ENCODE data around the gene OGT. TPM values are rescaled to one million over a fixed set of nuclear protein-coding genes. Genes with fewer than 3 reads are reported as not detected.
"Not testable (repeated sequence)": the region's sequence is repeated elsewhere in the genome, so short reads cannot be mapped to it uniquely, and the experiment has no call there.

The OGT gene
- polyA plus RNA-seq, 4 donors, result 25.4 to 223 (median 29.4) TPM

DNA sequence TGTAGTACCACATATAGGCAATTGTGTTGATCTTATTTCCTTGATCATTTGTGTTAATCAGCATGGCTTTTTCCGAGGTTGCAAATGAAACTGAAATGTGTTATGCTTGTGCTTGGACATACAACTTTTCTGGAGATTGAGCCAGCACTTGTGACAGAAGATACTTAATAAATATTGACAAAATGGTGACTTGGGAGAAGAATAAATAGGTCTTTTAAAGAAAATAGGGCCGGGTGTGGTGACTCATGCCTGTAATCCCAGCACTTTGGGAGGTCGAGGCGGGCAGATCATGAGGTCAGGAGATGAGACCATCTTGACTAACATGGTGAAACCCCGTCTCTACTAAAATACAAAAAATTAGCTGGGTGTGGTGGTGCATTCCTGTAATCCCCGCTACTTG lies 26.9 kb downstream of the OGT start:
- H3K4me3 ChIP-seq (ENCODE audit: low read depth in 1 of 3, low read length in 3 of 3); FAIRE-seq; H3K27me3 ChIP-seq (ENCODE audit: control insufficient read depth in 3 of 3, insufficient read depth in 3 of 3, low read length in 3 of 3); H3K4me1 ChIP-seq (ENCODE audit: control insufficient read depth in 3 of 3, insufficient read depth in 2 of 3, low read depth in 1 of 3, low read length in 2 of 3); H3K27ac ChIP-seq (ENCODE audit: low read depth in 1 of 3, low read length in 2 of 3); H3K9me3 ChIP-seq (ENCODE audit: control insufficient read depth in 2 of 2, insufficient read depth in 1 of 2, low read depth in 1 of 2, low read length in 1 of 2); DNase-seq: not testable (repeated sequence)
- H3K36me3 ChIP-seq (ENCODE audit: control insufficient read depth in 3 of 3, insufficient read depth in 2 of 3, low read depth in 1 of 3, low read length in 3 of 3), result peaks cover 4 to 30% (median 16%) of the 10 kb centered on the region in 3 donors
- WGBS, 3 donors, result 79 to 85% (median 81%) methylated on average over 6 of the region's 6 CpGs

- H3K36me3 ChIP-seq (ENCODE audit: control insufficient read depth in 3 of 3, insufficient read depth in 2 of 3, low read depth in 1 of 3, low read length in 3 of 3), result peaks cover 5 to 30% (median 13%) of the 10 kb centered on the region in 3 donors
- H3K4me1 ChIP-seq (ENCODE audit: control insufficient read depth in 3 of 3, insufficient read depth in 2 of 3, low read depth in 1 of 3, low read length in 2 of 3), result no peaks in the 10 kb centered on the region
- DNase-seq (no peak), FAIRE-seq (no peak)
- no peaks in the 10 kb centered on the region for H3K9me3 ChIP-seq (ENCODE audit: control insufficient read depth in 2 of 2, insufficient read depth in 1 of 2, low read depth in 1 of 2, low read length in 1 of 2)
- no peaks in the 10 kb centered on the region for H3K27me3 ChIP-seq (ENCODE audit: control insufficient read depth in 3 of 3, insufficient read depth in 3 of 3, low read length in 3 of 3)
- H3K27ac ChIP-seq (ENCODE audit: low read depth in 1 of 3, low read length in 2 of 3), result no peak overlapping the region
- H3K4me3 ChIP-seq (ENCODE audit: low read depth in 1 of 3, low read length in 3 of 3), result no peak overlapping the region
- 50 to 73% (median 69%) methylated on average over 1 of the region's 1 CpG for WGBS, 3 donors
Measured at GRCh38 chrX:71563921-71564320, 31.0 kb downstream of the OGT start.

GRCh38 chrX:71565474-71566041 lies 32.7 kb downstream of the OGT start:
- 60 to 72% (median 63%) methylated on average over 9 of the region's 9 CpGs for WGBS, 3 donors
- no peak overlapping the region for H3K27ac ChIP-seq (ENCODE audit: low read depth in 1 of 3, low read length in 2 of 3)
- no peak overlapping the region for H3K4me3 ChIP-seq (ENCODE audit: low read depth in 1 of 3, low read length in 3 of 3)
- no peaks in the 10 kb centered on the region for H3K4me1 ChIP-seq (ENCODE audit: control insufficient read depth in 3 of 3, insufficient read depth in 2 of 3, low read depth in 1 of 3, low read length in 2 of 3)
- H3K27me3 ChIP-seq (ENCODE audit: control insufficient read depth in 3 of 3, insufficient read depth in 3 of 3, low read length in 3 of 3), result no peaks in the 10 kb centered on the region
- FAIRE-seq (no peak), DNase-seq (no peak)
- peaks cover 5 to 32% (median 11%) of the 10 kb centered on the region in 3 donors for H3K36me3 ChIP-seq (ENCODE audit: control insufficient read depth in 3 of 3, insufficient read depth in 2 of 3, low read depth in 1 of 3, low read length in 3 of 3)
- H3K9me3 ChIP-seq (ENCODE audit: control insufficient read depth in 2 of 2, insufficient read depth in 1 of 2, low read depth in 1 of 2, low read length in 1 of 2), result no peaks in the 10 kb centered on the region

DNA sequence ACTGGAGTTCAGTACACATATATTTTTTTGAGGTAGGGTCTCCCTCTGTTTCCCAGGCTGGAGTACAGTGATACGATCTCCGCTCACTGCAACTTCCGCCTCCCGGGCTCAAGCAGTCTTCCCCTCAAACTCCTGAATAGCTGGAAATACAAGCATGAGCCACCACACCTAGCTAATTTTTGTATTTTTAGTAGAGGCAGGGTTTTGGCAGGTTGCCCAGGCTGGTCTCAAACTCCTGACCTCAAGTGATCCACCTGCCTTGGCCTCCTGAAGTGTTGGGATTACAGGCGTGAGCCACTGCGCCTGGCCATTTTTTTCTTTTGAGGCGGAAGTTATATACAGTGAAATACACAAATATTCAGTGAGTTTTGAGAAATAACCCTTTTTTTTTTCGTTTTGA lies 38.5 kb downstream of the OGT start:
- H3K4me1 ChIP-seq (ENCODE audit: control insufficient read depth in 3 of 3, insufficient read depth in 2 of 3, low read depth in 1 of 3, low read length in 2 of 3); H3K9me3 ChIP-seq (ENCODE audit: control insufficient read depth in 2 of 2, insufficient read depth in 1 of 2, low read depth in 1 of 2, low read length in 1 of 2); FAIRE-seq; H3K27ac ChIP-seq (ENCODE audit: low read depth in 1 of 3, low read length in 2 of 3); DNase-seq; H3K27me3 ChIP-seq (ENCODE audit: control insufficient read depth in 3 of 3, insufficient read depth in 3 of 3, low read length in 3 of 3); H3K4me3 ChIP-seq (ENCODE audit: low read depth in 1 of 3, low read length in 3 of 3): not testable (repeated sequence)
- 87 to 90% (median 90%) methylated on average over 8 of the region's 8 CpGs for WGBS, 3 donors
- H3K36me3 ChIP-seq (ENCODE audit: control insufficient read depth in 3 of 3, insufficient read depth in 2 of 3, low read depth in 1 of 3, low read length in 3 of 3), result peaks cover 3 to 29% (median 5%) of the 10 kb centered on the region in 3 donors

- FAIRE-seq, result no peak
- Histone ChIP-seq H3K27ac (ENCODE audit: low read depth in 1 of 3, low read length in 2 of 3) (no peak overlapping the region), H3K27me3 (ENCODE audit: control insufficient read depth in 3 of 3, insufficient read depth in 3 of 3, low read length in 3 of 3) (no peaks in the 10 kb centered on the region), H3K4me3 (ENCODE audit: low read depth in 1 of 3, low read length in 3 of 3) (no peak overlapping the region), H3K9me3 (ENCODE audit: control insufficient read depth in 2 of 2, insufficient read depth in 1 of 2, low read depth in 1 of 2, low read length in 1 of 2) (no peaks in the 10 kb centered on the region), H3K4me1 (ENCODE audit: control insufficient read depth in 3 of 3, insufficient read depth in 2 of 3, low read depth in 1 of 3, low read length in 2 of 3) (no peaks in the 10 kb centered on the region), H3K36me3 (ENCODE audit: control insufficient read depth in 3 of 3, insufficient read depth in 2 of 3, low read depth in 1 of 3, low read length in 3 of 3) (peaks cover 0 to 27% (median 3%) of the 10 kb centered on the region in 3 donors)
- no peak for DNase-seq
- WGBS, 3 donors, result 64 to 83% (median 67%) methylated on average over 2 of the region's 2 CpGs
Measured at GRCh38 chrX:71573590-71573989, 40.7 kb downstream of the OGT start.

GRCh38 chrX:71577682-71578081 lies 44.8 kb downstream of the OGT start:
- FAIRE-seq (no peak), DNase-seq (no peak)
- H3K27me3 ChIP-seq (ENCODE audit: control insufficient read depth in 3 of 3, insufficient read depth in 3 of 3, low read length in 3 of 3), result no peaks in the 10 kb centered on the region
- no peak overlapping the region for H3K4me3 ChIP-seq (ENCODE audit: low read depth in 1 of 3, low read length in 3 of 3)
- H3K4me1 ChIP-seq (ENCODE audit: control insufficient read depth in 3 of 3, insufficient read depth in 2 of 3, low read depth in 1 of 3, low read length in 2 of 3), result no peaks in the 10 kb centered on the region
- 86 to 95% (median 90%) methylated on average over 11 to 24 of the region's 24 CpGs for WGBS, 3 donors
- H3K9me3 ChIP-seq (ENCODE audit: control insufficient read depth in 2 of 2, insufficient read depth in 1 of 2, low read depth in 1 of 2, low read length in 1 of 2), result no peaks in the 10 kb centered on the region
- peaks cover 0 to 11% (median 3%) of the 10 kb centered on the region in 3 donors for H3K36me3 ChIP-seq (ENCODE audit: control insufficient read depth in 3 of 3, insufficient read depth in 2 of 3, low read depth in 1 of 3, low read length in 3 of 3)
- no peak overlapping the region for H3K27ac ChIP-seq (ENCODE audit: low read depth in 1 of 3, low read length in 2 of 3)

DNA sequence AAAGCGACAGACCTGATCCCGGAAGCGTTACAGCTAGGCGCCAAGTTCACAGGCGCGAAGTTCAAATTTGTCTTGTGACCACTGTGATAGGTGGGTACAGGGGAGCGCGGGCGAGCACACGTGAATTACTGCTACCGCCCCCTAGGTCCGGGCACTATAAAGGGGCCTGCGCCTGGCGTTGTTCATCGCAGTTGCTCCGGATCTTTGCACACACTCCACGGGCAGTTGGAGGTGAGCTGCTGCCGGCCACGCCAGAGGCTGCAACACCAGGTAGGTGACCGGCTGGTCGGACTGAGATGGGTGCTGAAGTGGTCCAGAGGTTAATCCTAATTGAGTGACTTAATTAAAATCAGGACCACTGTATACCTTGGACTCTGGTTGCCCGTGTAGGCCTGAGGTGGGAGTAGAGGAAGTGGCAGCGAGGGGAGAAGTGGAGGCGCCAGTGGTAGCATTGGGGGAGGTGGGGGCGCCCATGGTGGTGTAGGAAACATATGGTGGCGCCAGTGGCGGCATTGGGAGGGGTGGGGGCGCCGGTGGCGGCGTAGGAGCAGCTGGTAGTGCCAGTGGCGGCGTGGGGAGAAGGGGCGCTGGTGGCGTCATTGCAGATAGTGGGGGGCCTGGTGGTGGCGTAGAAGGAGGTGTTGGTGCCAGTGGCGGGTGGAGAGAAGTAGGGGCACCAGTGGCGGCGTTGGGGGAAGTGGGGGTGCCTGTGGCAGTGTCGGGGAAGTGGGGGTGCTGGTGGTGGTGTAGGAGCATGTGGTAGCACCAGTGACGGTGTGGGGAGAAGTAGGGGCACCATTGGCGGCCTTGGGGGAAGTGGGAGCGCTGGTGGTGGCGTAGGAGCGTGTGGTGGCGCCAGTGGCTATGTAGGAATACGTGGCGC lies 45.6 kb downstream of the OGT start, which contains the start of gene GCNA:
Gene GCNA (plus strand): TSS at position 185 of the 883 bp plus-strand sequence. CDS start 2,385 bp downstream, outside the sequence.
- Histone ChIP-seq H3K9me3 (ENCODE audit: control insufficient read depth in 2 of 2, insufficient read depth in 1 of 2, low read depth in 1 of 2, low read length in 1 of 2) (no peaks in the 10 kb centered on the region), H3K27ac (ENCODE audit: low read depth in 1 of 3, low read length in 2 of 3) (no peak within 1 kb of the TSS), H3K4me1 (ENCODE audit: control insufficient read depth in 3 of 3, insufficient read depth in 2 of 3, low read depth in 1 of 3, low read length in 2 of 3) (no peaks in the 10 kb centered on the region), H3K36me3 (ENCODE audit: control insufficient read depth in 3 of 3, insufficient read depth in 2 of 3, low read depth in 1 of 3, low read length in 3 of 3) (peaks cover 0 to 11% (median 3%) of the 10 kb centered on the region in 3 donors), H3K27me3 (ENCODE audit: control insufficient read depth in 3 of 3, insufficient read depth in 3 of 3, low read length in 3 of 3) (no peaks in the 10 kb centered on the region), H3K4me3 (ENCODE audit: low read depth in 1 of 3, low read length in 3 of 3) (no peak within 1 kb of the TSS)
- DNase-seq (no peak), FAIRE-seq (no peak)
- 96 to 98% (median 98%) methylated on average over 27 to 48 of the region's 48 CpGs for WGBS, 3 donors

DNA sequence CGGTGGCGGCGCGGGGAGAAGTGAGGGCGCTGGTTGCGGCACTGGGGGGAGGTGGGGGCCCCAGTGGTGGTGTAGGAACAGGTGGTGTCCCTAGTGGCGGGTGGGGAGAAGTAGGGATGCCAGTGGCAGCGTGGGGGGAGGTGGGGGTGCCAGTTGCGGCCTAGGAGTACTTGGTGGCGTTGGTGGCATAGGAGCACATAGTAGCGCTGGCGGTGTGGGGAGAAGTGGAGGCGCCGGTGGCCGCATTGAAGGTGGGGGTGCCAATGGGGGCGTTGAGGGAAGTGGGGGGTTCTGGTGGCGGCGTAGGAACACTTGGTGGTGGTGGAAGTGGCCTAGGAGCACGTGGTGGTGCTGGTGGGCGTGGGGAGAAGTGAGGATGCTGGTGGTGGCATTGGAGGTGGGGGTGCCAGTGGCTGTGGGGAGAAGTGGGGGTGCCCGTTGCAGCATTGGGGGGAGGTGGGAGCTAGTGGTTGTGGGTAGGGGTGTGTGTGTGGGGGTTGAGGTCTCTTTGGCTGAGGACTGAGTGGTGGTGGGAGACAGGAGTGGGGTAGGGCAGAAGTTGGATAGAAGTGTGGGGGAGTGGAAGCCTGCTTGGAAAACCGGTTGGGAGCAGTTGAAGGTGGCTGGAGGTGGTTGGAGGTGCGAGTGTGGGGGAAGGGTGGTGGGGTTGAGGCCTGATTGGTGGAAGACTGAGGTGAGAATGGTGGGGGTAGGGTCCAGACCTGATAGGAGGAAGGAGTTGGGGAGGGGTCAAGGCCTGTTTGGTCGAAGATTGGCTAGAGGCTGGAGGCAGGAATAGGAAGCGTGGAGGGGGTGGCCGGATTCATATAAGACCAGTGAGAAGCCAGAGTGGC lies 46.5 kb downstream of the OGT start:
- 91 to 93% (median 92%) methylated on average over 11 to 26 of the region's 26 CpGs for WGBS, 3 donors
- Histone ChIP-seq H3K36me3 (ENCODE audit: control insufficient read depth in 3 of 3, insufficient read depth in 2 of 3, low read depth in 1 of 3, low read length in 3 of 3) (peaks cover 0 to 9% (median 0%) of the 10 kb centered on the region in 3 donors), H3K4me1 (ENCODE audit: control insufficient read depth in 3 of 3, insufficient read depth in 2 of 3, low read depth in 1 of 3, low read length in 2 of 3) (no peaks in the 10 kb centered on the region), H3K27ac (ENCODE audit: low read depth in 1 of 3, low read length in 2 of 3) (no peak overlapping the region), H3K27me3 (ENCODE audit: control insufficient read depth in 3 of 3, insufficient read depth in 3 of 3, low read length in 3 of 3) (no peaks in the 10 kb centered on the region), H3K4me3 (ENCODE audit: low read depth in 1 of 3, low read length in 3 of 3) (no peak overlapping the region), H3K9me3 (ENCODE audit: control insufficient read depth in 2 of 2, insufficient read depth in 1 of 2, low read depth in 1 of 2, low read length in 1 of 2) (no peaks in the 10 kb centered on the region)
- DNase-seq (no peak), FAIRE-seq (no peak)

Data from small intestine (tissue), 7 donors.